GM19397 (cell line): ENCODE data around the gene SLC49A3.
A peak's percentile ranks its signal among the peaks of the same experiment; 100 is the strongest.
"Not testable (repeated sequence)": the region's sequence is repeated elsewhere in the genome, so short reads cannot be mapped to it uniquely, and the experiment has no call there.

ENCODE experiments used
- ATAC-seq: cut with Tn5 transposase; IDR thresholded peaks from one replicate; pipeline ENCODE4 v1.9.1; 2021; ENCODE audit warnings: mild to moderate bottlenecking, moderate library complexity; ENCODE audit not compliant: unreplicated experiment

Gene SLC49A3

GRCh38 chr4:681736-682451, 7.1 kb downstream of the SLC49A3 start:
- ATAC-seq, result no peak

GRCh38 chr4:680928-681645, 7.9 kb downstream of the SLC49A3 start:
- ATAC-seq, result no peak

- ATAC-seq, result no peak
These were observed 8.4 kb downstream of the SLC49A3 start for GRCh38 chr4:680551-680927.

GRCh38 chr4:680091-680490, 8.9 kb downstream of the SLC49A3 start:
- no peak for ATAC-seq

GRCh38 chr4:679629-680028, 9.3 kb downstream of the SLC49A3 start:
- no peak for ATAC-seq

- no peak for ATAC-seq
These were observed 9.9 kb downstream of the SLC49A3 start for GRCh38 chr4:679104-679481.

GRCh38 chr4:678331-679103, 10.4 kb downstream of the SLC49A3 start:
- no peak for ATAC-seq

GRCh38 chr4:677431-678293, 11.3 kb downstream of the SLC49A3 start:
- ATAC-seq, result no peak

GRCh38 chr4:676871-677235, 12.1 kb downstream of the SLC49A3 start:
- ATAC-seq, result no peak

- ATAC-seq, result no peak
These were observed 12.7 kb downstream of the SLC49A3 start for GRCh38 chr4:675980-676870.

GRCh38 chr4:675036-675882, 13.7 kb downstream of the SLC49A3 start:
- ATAC-seq, result peak; percentile 3

- peak; percentile 87 for ATAC-seq
These were observed 14.5 kb downstream of the SLC49A3 start, which contains the start of the genes ATP5ME and MYL5 for GRCh38 chr4:674172-675035. Gene ATP5ME, minus strand, starts transcription at chr4:674276. Its CDS starts 29 bp downstream, at chr4:674247. Gene MYL5, plus strand, starts transcription at chr4:674542. Its CDS starts 3,485 bp downstream, at chr4:678027.

- no peak for ATAC-seq
These were observed 15.4 kb downstream of the SLC49A3 start for GRCh38 chr4:673349-674091.

GRCh38 chr4:671769-672168, 17.2 kb downstream of the SLC49A3 start:
- no peak for ATAC-seq

- not testable (repeated sequence) for ATAC-seq
These were observed 19.0 kb downstream of the SLC49A3 start for GRCh38 chr4:669806-670559.

GRCh38 chr4:668219-668618, 20.7 kb downstream of the SLC49A3 start:
- not testable (repeated sequence) for ATAC-seq
